ENCODE data around the gene TPRX1. TPM values are rescaled to one million over a fixed set of nuclear protein-coding genes. Genes with fewer than 3 reads are reported as not detected.
"Not testable (repeated sequence)": the region's sequence is repeated elsewhere in the genome, so short reads cannot be mapped to it uniquely, and the experiment has no call there.

The TPRX1 gene
- not detected in 2 replicates for total RNA-seq (2011; cell fraction: chromatin; rRNA removed; ENCODE audit: low replicate concordance)
- total RNA-seq (2011; cell fraction: nucleolus; rRNA removed), result not detected in 2 replicates
- total RNA-seq (2011; cell fraction: nucleoplasm; rRNA removed), result not detected in 2 replicates
- total RNA-seq (2014; rRNA removed), result not detected in 2 replicates
- not detected in 2 replicates for total RNA-seq (2014; rRNA removed; fragmentation: Illumina TruSeq; extraction: Trizol)
- not detected in 2 replicates for total RNA-seq (2015; rRNA removed; fragmentation: Illumina TruSeq; extraction: Trizol)
- total RNA-seq (2021), result not detected in 2 replicates
- polyA plus RNA-seq (2011; rRNA removed), result not detected in 2 replicates
- not detected in 2 replicates for polyA plus RNA-seq (2011; cell fraction: cytosol; rRNA removed)
- polyA plus RNA-seq (2011; cell fraction: nucleus; rRNA removed), result not detected in 2 replicates
- not detected in 2 replicates for polyA plus RNA-seq (2012)
- not detected in 2 replicates for polyA plus RNA-seq (2014; fragmentation: Illumina TruSeq; extraction: Trizol)
- polyA plus RNA-seq (2014; fragmentation: Nextera tagmentation; extraction: Ambion mirVana), result not detected
- not detected in 2 replicates for polyA plus RNA-seq (2014; rRNA removed)
- not detected in 2 replicates for polyA minus RNA-seq (2011; rRNA and poly(A)+ RNA removed)
- not detected in 2 replicates for polyA minus RNA-seq (2011; cell fraction: cytosol; rRNA and poly(A)+ RNA removed)
- polyA minus RNA-seq (2011; cell fraction: nucleus; rRNA and poly(A)+ RNA removed), result not detected in 2 replicates
- not detected for Bru-seq, nascent RNA
- BruChase-seq, experiment 1, labeled RNA remaining after a 2-hour chase, result not detected
- BruChase-seq, experiment 2, labeled RNA remaining after a 6-hour chase, result percentile 6 among the genes with signal in this experiment
- long read RNA-seq, experiment 1, result 0 reads
- long read RNA-seq, experiment 2, result 0 reads
- long read RNA-seq, experiment 3, result 0 reads

GRCh38 chr19:47804451-47804850 is at the start of gene TPRX1:
Gene TPRX1, minus strand, starts transcription at chr19:47804551. Its CDS starts 12 bp downstream, at chr19:47804539.
- H2AFZ ChIP-seq (ENCODE audit: low read depth, low read length); DNase-seq (ENCODE audit: extremely low read depth in 1 of 4, low spot score in 3 of 4); CTCF ChIA-PET (ENCODE audit: low intra/inter-chr PET ratio); BruUV-seq (replicated peaks); POLR2A ChIA-PET; H3K4me3 ChIP-seq; H3K9me3 ChIP-seq (replicated peaks; ENCODE audit: control insufficient read depth, insufficient read depth, low read depth, low read length); H3K79me2 ChIP-seq (ENCODE audit: control insufficient read depth, insufficient read depth, low read length); H3K27ac ChIP-seq (ENCODE audit: extremely low read depth, low read depth, low read length); H4K20me1 ChIP-seq (replicated peaks; ENCODE audit: control insufficient read depth, insufficient read depth, low read length); ATAC-seq; H3K36me3 ChIP-seq (ENCODE audit: control insufficient read depth, insufficient read depth, low read length); H3K9me1 ChIP-seq (ENCODE audit: control insufficient read depth, insufficient read depth, low read length); H3K9ac ChIP-seq (ENCODE audit: insufficient read depth in 1 of 2, low read depth in 2 of 2, low read length in 2 of 2); H3K4me2 ChIP-seq (ENCODE audit: insufficient read depth, low read length); intact Hi-C loops (cut with micrococcal nuclease); H3K4me1 ChIP-seq (replicated peaks in 1 of 2; ENCODE audit: control insufficient read depth in 2 of 2, insufficient read depth in 2 of 2, low read length in 2 of 2): not testable (repeated sequence)
- peaks cover 12 to 23% of the 10 kb centered on the region in 2 experiments; a peak in 4 of 5 replicates for H3K27me3 ChIP-seq (ENCODE audit: control insufficient read depth in 2 of 2, insufficient read depth in 2 of 2, low read length in 2 of 2)
- in situ Hi-C loops (cut with MboI), result loop anchor here (5.0 kb wide), 1 partner anchor 53 kb away; the partner anchor contains the start of gene TPRX2
- WGBS (ENCODE audit: insufficient coverage, low coverage, missing lambda C conversion rate), result 4% methylated on average over 5 of the region's 5 CpGs
- peak; percentile 37 for FAIRE-seq

GRCh38 chr19:47853003-47853402 is 48.7 kb upstream of the TPRX1 start:
- WGBS (ENCODE audit: insufficient coverage, low coverage, missing lambda C conversion rate), result 5% methylated on average over 5 of the region's 5 CpGs
- BruUV-seq (replicated peaks), result no TSS peak
- H2AFZ ChIP-seq (ENCODE audit: low read depth, low read length), result no peak overlapping the region
- H3K4me3 ChIP-seq, result no peak overlapping the region
- in situ Hi-C loops (cut with MboI), result no loop called here
- no peak overlapping the region for H3K27ac ChIP-seq (ENCODE audit: extremely low read depth, low read depth, low read length)
- DNase-seq (ENCODE audit: extremely low read depth in 1 of 4, low spot score in 3 of 4) (no peak), FAIRE-seq (no peak), ATAC-seq (no peak)
- ChIA-PET CTCF (ENCODE audit: low intra/inter-chr PET ratio) (no interaction called here), POLR2A (interaction anchor here (1.0 kb wide), 1 partner anchor 39 kb away, joined by 3 read pairs; no protein-coding TSS in a partner anchor)
- H4K20me1 ChIP-seq (replicated peaks; ENCODE audit: control insufficient read depth, insufficient read depth, low read length), result no peaks in the 10 kb centered on the region
- H3K4me2 ChIP-seq (ENCODE audit: insufficient read depth, low read length), result no peak overlapping the region
- H3K9me1 ChIP-seq (ENCODE audit: control insufficient read depth, insufficient read depth, low read length), result peaks cover 2% of the 10 kb centered on the region
- no peaks in the 10 kb centered on the region for H3K79me2 ChIP-seq (ENCODE audit: control insufficient read depth, insufficient read depth, low read length)
- H3K4me1 ChIP-seq (replicated peaks in 1 of 2; ENCODE audit: control insufficient read depth in 2 of 2, insufficient read depth in 2 of 2, low read length in 2 of 2), result peaks cover 0 to 4% of the 10 kb centered on the region in 2 experiments; a peak in 1 of 5 replicates
- no peaks in the 10 kb centered on the region for H3K9me3 ChIP-seq (replicated peaks; ENCODE audit: control insufficient read depth, insufficient read depth, low read depth, low read length)
- H3K36me3 ChIP-seq (ENCODE audit: control insufficient read depth, insufficient read depth, low read length), result no peaks in the 10 kb centered on the region
- H3K9ac ChIP-seq (ENCODE audit: insufficient read depth in 1 of 2, low read depth in 2 of 2, low read length in 2 of 2), result no peak overlapping the region
- no peak for TF ChIP-seq SIX5 (IDR thresholded peaks at IDR 0.05; ENCODE audit: borderline replicate concordance in 1 of 2, insufficient read depth in 1 of 2, low read depth in 1 of 2, low read length in 2 of 2)
- TF ChIP-seq ZNF121 (CRISPR knock-in tag; conservative IDR thresholded peaks at IDR 0.05), result no peak
- no peak for TF ChIP-seq ZNF217 (CRISPR knock-in tag; IDR thresholded peaks at IDR 0.05)
- no peak for TF ChIP-seq NUFIP1 (IDR thresholded peaks at IDR 0.05; ENCODE audit: partially characterized antibody)
- TF ChIP-seq HMGN3 (IDR thresholded peaks at IDR 0.05; ENCODE audit: borderline replicate concordance, extremely low read depth, insufficient read length, low read depth, low read length), result no peak
- TF ChIP-seq COPS2 (conservative IDR thresholded peaks at IDR 0.05), result no peak
- H3K27me3 ChIP-seq (ENCODE audit: control insufficient read depth in 2 of 2, insufficient read depth in 2 of 2, low read length in 2 of 2), result peaks cover 3 to 5% of the 10 kb centered on the region in 2 experiments; a peak in 3 of 5 replicates
- intact Hi-C loops (cut with micrococcal nuclease), result no loop called here
